GM19099 (cell line): ENCODE results near the gene CYP4F22.

Experiments used
- POLR2A ChIP-seq: IDR thresholded peaks from 3 replicates; pipeline ENCODE4 v1.6.1; 2011; ENCODE audit warnings: low read depth; ENCODE audit not compliant: insufficient read length; ENCODE audit errors: extremely low read depth

Gene CYP4F22

GRCh38 chr19:15487038-15487437 is 21.3 kb upstream of the CYP4F22 start:
- no peak for TF ChIP-seq POLR2A

GRCh38 chr19:15488489-15489226 is 19.7 kb upstream of the CYP4F22 start:
- no peak for TF ChIP-seq POLR2A

- no peak for TF ChIP-seq POLR2A
Observed at GRCh38 chr19:15495151-15495550, 13.2 kb upstream of the CYP4F22 start.

- no peak for TF ChIP-seq POLR2A
Observed at GRCh38 chr19:15498156-15498858, 10.0 kb upstream of the CYP4F22 start.

- TF ChIP-seq POLR2A, result no peak
Observed at GRCh38 chr19:15498910-15499309, 9.4 kb upstream of the CYP4F22 start.

GRCh38 chr19:15501596-15501995 is 6.7 kb upstream of the CYP4F22 start:
- no peak for TF ChIP-seq POLR2A

- no peak for TF ChIP-seq POLR2A
Observed at GRCh38 chr19:15502264-15502663, 6.1 kb upstream of the CYP4F22 start.

- TF ChIP-seq POLR2A, result no peak
Observed at GRCh38 chr19:15506074-15506571, 2.2 kb upstream of the CYP4F22 start.

- no peak for TF ChIP-seq POLR2A
Observed at GRCh38 chr19:15507068-15508034, 974 bp upstream of the CYP4F22 start.

- no peak for TF ChIP-seq POLR2A
Observed at GRCh38 chr19:15511671-15512424, 3.5 kb downstream of the CYP4F22 start.

GRCh38 chr19:15516363-15516762 is 8.0 kb downstream of the CYP4F22 start:
- no peak for TF ChIP-seq POLR2A

GRCh38 chr19:15517778-15518177 is 9.5 kb downstream of the CYP4F22 start:
- TF ChIP-seq POLR2A, result no peak

GRCh38 chr19:15519433-15519976 is 11.2 kb downstream of the CYP4F22 start:
- no peak for TF ChIP-seq POLR2A

GRCh38 chr19:15524781-15525180 is 16.5 kb downstream of the CYP4F22 start:
- no peak for TF ChIP-seq POLR2A

- no peak for TF ChIP-seq POLR2A
Observed at GRCh38 chr19:15525291-15525690, 17.0 kb downstream of the CYP4F22 start.

- no peak for TF ChIP-seq POLR2A
Observed at GRCh38 chr19:15526408-15526807, 18.1 kb downstream of the CYP4F22 start.
